ENCODE results near the gene PHACTR2. TPM values are rescaled to one million over a fixed set of nuclear protein-coding genes. Genes with fewer than 3 reads are reported as not detected.

Gene PHACTR2
- total RNA-seq, 2 experiments from 2014 or later: 19.6 to 25.0 TPM

DNA sequence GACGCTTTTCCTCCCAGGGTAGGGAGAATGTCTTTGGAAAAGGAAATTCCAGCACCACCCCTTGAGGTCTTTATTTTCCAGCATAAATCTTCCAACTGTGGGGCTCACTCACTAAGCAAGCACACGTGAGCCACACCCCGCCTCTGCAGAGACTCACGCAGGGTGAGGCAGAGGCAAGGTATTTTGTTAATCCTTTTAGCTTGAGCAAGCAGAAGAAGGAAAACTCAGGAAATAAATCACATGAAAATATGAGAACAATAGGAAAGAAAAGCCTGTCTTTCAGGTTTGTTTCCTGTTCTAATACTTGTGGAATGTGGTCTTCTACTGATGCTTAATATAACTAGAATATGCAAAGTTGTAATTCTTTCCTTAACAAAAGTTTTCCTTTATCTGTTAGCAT, 4.1 kb upstream of the PHACTR2 start:
- no peaks in the 10 kb centered on the region for H3K27me3 ChIP-seq (ENCODE audit: control insufficient read depth in 1 of 2, insufficient read depth in 2 of 2, low read length in 2 of 2)
- ChIA-PET POLR2A (no interaction called here), CTCF (no interaction called here)
- DNase-seq (no peak), ATAC-seq (ENCODE audit: poor library complexity) (no peak)
- no peaks in the 10 kb centered on the region for H3K9me3 ChIP-seq (ENCODE audit: control insufficient read depth in 1 of 2, insufficient read depth in 1 of 2, low read length in 2 of 2)
- no peak overlapping the region for H3K27ac ChIP-seq (ENCODE audit: low read depth in 1 of 2, low read length in 2 of 2)
- no peaks in the 10 kb centered on the region for H3K9me3 Mint-ChIP-seq
- TF ChIP-seq CTCF (IDR thresholded peaks at IDR 0.05): no peak
- no peak overlapping the region for H3K4me3 Mint-ChIP-seq
- peaks cover 11% of the 10 kb centered on the region for H3K4me1 Mint-ChIP-seq (ENCODE audit: low read depth)
- H3K27me3 Mint-ChIP-seq: peaks cover 4% of the 10 kb centered on the region
- H3K36me3 Mint-ChIP-seq (ENCODE audit: low read depth): peaks cover 8% of the 10 kb centered on the region
- H3K4me3 ChIP-seq (ENCODE audit: low read length): no peak overlapping the region
- H3K4me1 ChIP-seq (ENCODE audit: insufficient read depth, low read length): peaks cover 4% of the 10 kb centered on the region
- intact Hi-C loops (cut with DNase I, micrococcal nuclease): no loop called here
- H3K36me3 ChIP-seq (ENCODE audit: insufficient read depth, low read length): no peaks in the 10 kb centered on the region
- no peak overlapping the region for H3K27ac Mint-ChIP-seq

- no peak overlapping the region for H3K27ac ChIP-seq (ENCODE audit: low read depth in 1 of 2, low read length in 2 of 2)
- no peaks in the 10 kb centered on the region for H3K36me3 ChIP-seq (ENCODE audit: insufficient read depth, low read length)
- Mint-ChIP-seq H3K27ac (no peak overlapping the region), H3K9me3 (no peaks in the 10 kb centered on the region), H3K4me1 (ENCODE audit: low read depth) (peaks cover 20% of the 10 kb centered on the region), H3K36me3 (ENCODE audit: low read depth) (peaks cover under 1% of the 10 kb centered on the region), H3K27me3 (peaks cover 5% of the 10 kb centered on the region), H3K4me3 (peak overlapping the region; percentile 11)
- peaks cover 4% of the 10 kb centered on the region for H3K4me1 ChIP-seq (ENCODE audit: insufficient read depth, low read length)
- no peak for ATAC-seq (ENCODE audit: poor library complexity)
- no peak for TF ChIP-seq CTCF (IDR thresholded peaks at IDR 0.05)
- H3K27me3 ChIP-seq (ENCODE audit: control insufficient read depth in 1 of 2, insufficient read depth in 2 of 2, low read length in 2 of 2): no peaks in the 10 kb centered on the region
- intact Hi-C loops (cut with DNase I, micrococcal nuclease): no loop called here
- POLR2A ChIA-PET: no interaction called here
- no peaks in the 10 kb centered on the region for H3K9me3 ChIP-seq (ENCODE audit: control insufficient read depth in 1 of 2, insufficient read depth in 1 of 2, low read length in 2 of 2)
- CTCF ChIA-PET: no interaction called here
- no peak overlapping the region for H3K4me3 ChIP-seq (ENCODE audit: low read length)
- no peak for DNase-seq
Observed at GRCh38 chr6:143674483-143675381, 3.0 kb upstream of the PHACTR2 start.

DNA sequence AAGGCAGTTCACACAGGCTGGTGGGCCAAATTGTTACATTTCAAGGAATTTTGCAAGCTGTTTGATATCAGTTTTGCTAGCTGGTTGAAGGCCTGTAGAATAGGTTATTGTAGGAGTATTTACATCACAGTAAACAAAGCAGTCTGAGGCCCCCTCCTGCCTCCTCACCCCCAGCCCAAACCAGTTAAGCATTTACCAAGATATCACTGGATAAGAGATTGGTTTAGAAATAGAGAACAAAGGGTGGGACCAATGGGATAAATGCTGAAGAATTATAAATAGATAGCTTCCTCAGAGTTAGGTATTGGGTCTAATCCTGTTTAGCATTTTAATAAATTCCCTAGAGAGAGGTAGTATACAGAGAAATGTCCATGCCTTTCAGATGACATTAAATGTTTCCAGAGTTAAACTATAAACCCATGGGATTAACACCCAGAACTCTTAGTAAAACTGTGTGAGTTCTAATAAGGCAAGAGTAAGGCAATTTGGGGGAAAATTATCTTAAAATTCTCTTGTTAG, 2.3 kb upstream of the PHACTR2 start:
- POLR2A ChIA-PET: no interaction called here

More for the DNA sequence above, 2.3 kb upstream of the PHACTR2 start:
- peaks cover 8% of the 10 kb centered on the region for H3K27me3 Mint-ChIP-seq
- no peak for DNase-seq
- Histone ChIP-seq H3K9me3 (ENCODE audit: control insufficient read depth in 1 of 2, insufficient read depth in 1 of 2, low read length in 2 of 2) (no peaks in the 10 kb centered on the region), H3K4me1 (ENCODE audit: insufficient read depth, low read length) (peaks cover 4% of the 10 kb centered on the region), H3K36me3 (ENCODE audit: insufficient read depth, low read length) (no peaks in the 10 kb centered on the region), H3K4me3 (ENCODE audit: low read length) (no peak overlapping the region), H3K27me3 (ENCODE audit: control insufficient read depth in 1 of 2, insufficient read depth in 2 of 2, low read length in 2 of 2) (no peaks in the 10 kb centered on the region), H3K27ac (ENCODE audit: low read depth in 1 of 2, low read length in 2 of 2) (no peak overlapping the region)
- no peak for ATAC-seq (ENCODE audit: poor library complexity)
- no peak for TF ChIP-seq CTCF (IDR thresholded peaks at IDR 0.05)
- H3K36me3 Mint-ChIP-seq (ENCODE audit: low read depth): no peaks in the 10 kb centered on the region
- no peak overlapping the region for H3K27ac Mint-ChIP-seq
- H3K4me3 Mint-ChIP-seq: no peak overlapping the region
- H3K9me3 Mint-ChIP-seq: no peaks in the 10 kb centered on the region
- intact Hi-C loops (cut with DNase I, micrococcal nuclease): no loop called here
- peaks cover 27% of the 10 kb centered on the region for H3K4me1 Mint-ChIP-seq (ENCODE audit: low read depth)
- CTCF ChIA-PET: no interaction called here

Measured in CD4-positive, alpha-beta T cell (primary cell).